Mesenchymal stem cell (in vitro differentiated cells and primary cell): Measurements from ENCODE around the gene GALNT2.
A peak's percentile ranks its signal among the peaks of the same experiment; 100 is the strongest.

ENCODE experiments used
- DNase-seq: peaks from one replicate; pipeline ENCODE4 v3.0.0-alpha.2; 2013
- H2AFZ ChIP-seq: one replicate; pipeline ENCODE4 v1.6.1; 2013; ENCODE audit warnings: low read depth, mild to moderate bottlenecking, control low read depth, inconsistent platforms, low read length, moderate library complexity
- H2AK5ac ChIP-seq: 2 replicates; pipeline ENCODE4 v1.6.1; 2013; ENCODE audit warnings: low read length, moderate library complexity, mild to moderate bottlenecking, inconsistent platforms; ENCODE audit not compliant: severe bottlenecking
- H2BK120ac ChIP-seq: one replicate; pipeline ENCODE4 v1.6.1; 2013; ENCODE audit warnings: low read depth, mild to moderate bottlenecking, inconsistent platforms, low read length, moderate library complexity
- H2BK12ac ChIP-seq, 2 experiments: one replicate each; pipeline ENCODE4 v1.6.1; 2013; ENCODE audit warnings: inconsistent platforms in 2 of 2, low read length in 2 of 2, mild to moderate bottlenecking in 2 of 2, moderate library complexity in 2 of 2, control low read depth in 1 of 2
- H2BK15ac ChIP-seq: one replicate; pipeline ENCODE4 v1.6.1; 2013; ENCODE audit warnings: mild to moderate bottlenecking, low read depth, inconsistent platforms; ENCODE audit not compliant: poor library complexity, severe bottlenecking
- H2BK5ac ChIP-seq: 2 replicates; pipeline ENCODE4 v1.6.1; 2013; ENCODE audit warnings: low read depth, mild to moderate bottlenecking, low read length, control low read depth, inconsistent platforms; ENCODE audit not compliant: poor library complexity, severe bottlenecking
- H3K14ac ChIP-seq, 2 experiments: one replicate each; pipeline ENCODE4 v1.6.1; 2013; ENCODE audit warnings: inconsistent platforms in 2 of 2, low read length in 2 of 2, control low read depth in 1 of 2, mild to moderate bottlenecking in 1 of 2, moderate library complexity in 1 of 2
- H3K18ac ChIP-seq, 2 experiments: one replicate each; pipeline ENCODE4 v1.6.1; 2013; ENCODE audit warnings: inconsistent platforms in 2 of 2, low read length in 2 of 2, control low read depth in 1 of 2, low read depth in 1 of 2, mild to moderate bottlenecking in 1 of 2
- H3K23ac ChIP-seq, 2 experiments: one replicate each; pipeline ENCODE4 v1.6.1; 2013; ENCODE audit warnings: inconsistent platforms in 2 of 2, low read length in 2 of 2, mild to moderate bottlenecking in 2 of 2, moderate library complexity in 2 of 2, control low read depth in 1 of 2
- H3K27ac ChIP-seq: 2 replicates; pipeline ENCODE4 v1.5.1; 2013; ENCODE audit warnings: mild to moderate bottlenecking, moderate library complexity, low read length, control low read depth, inconsistent platforms; ENCODE audit not compliant: poor library complexity, severe bottlenecking
- H3K27me3 ChIP-seq, 2 experiments: 2 replicates each; pipeline versions ENCODE4 v1.6.1 to v1.7.0; 2013; ENCODE audit warnings: low read length in 2 of 2, mild to moderate bottlenecking in 2 of 2, moderate library complexity in 2 of 2, control low read depth in 1 of 2, inconsistent platforms in 1 of 2; ENCODE audit not compliant: control insufficient read depth in 1 of 2, insufficient read depth in 1 of 2
- H3K36me3 ChIP-seq, 2 experiments: 2 replicates each; pipeline versions ENCODE4 v1.6.1 to v1.7.0; 2013; ENCODE audit warnings: low read length in 2 of 2, control low read depth in 1 of 2, inconsistent platforms in 1 of 2, low read depth in 1 of 2, mild to moderate bottlenecking in 1 of 2; ENCODE audit not compliant: insufficient read depth in 2 of 2, control insufficient read depth in 1 of 2
- H3K4ac ChIP-seq, 2 experiments: one replicate each; pipeline ENCODE4 v1.6.1; 2013; ENCODE audit warnings: inconsistent platforms in 2 of 2, low read length in 2 of 2, mild to moderate bottlenecking in 2 of 2, moderate library complexity in 2 of 2, control low read depth in 1 of 2, low read depth in 1 of 2
- H3K4me1 ChIP-seq: 2 replicates; pipeline ENCODE4 v1.6.1; 2013; ENCODE audit warnings: low read depth, low read length, control low read depth; ENCODE audit not compliant: control insufficient read depth, insufficient read depth
- H3K4me2 ChIP-seq: 2 replicates; pipeline ENCODE4 v1.6.1; 2013; ENCODE audit warnings: low read length, mild to moderate bottlenecking, inconsistent platforms; ENCODE audit not compliant: poor library complexity, severe bottlenecking
- H3K4me3 ChIP-seq, 2 experiments: 2 replicates each; pipeline versions ENCODE4 v1.5.1 to v1.7.0; 2013; ENCODE audit warnings: low read length in 2 of 2, mild to moderate bottlenecking in 2 of 2, control low read depth in 1 of 2, low read depth in 1 of 2; ENCODE audit not compliant: insufficient read depth in 1 of 2
- H3K79me1 ChIP-seq: replicated peaks from 2 replicates; pipeline ENCODE4 v1.6.1; 2013; ENCODE audit warnings: mild to moderate bottlenecking, control low read depth, low read length, inconsistent platforms; ENCODE audit not compliant: poor library complexity, severe bottlenecking
- H3K9ac ChIP-seq: 2 replicates; pipeline ENCODE4 v1.7.0; 2013; ENCODE audit warnings: mild to moderate bottlenecking, low read length, moderate library complexity
- H3K9me3 ChIP-seq: 2 replicates; pipeline ENCODE4 v1.7.0; 2013; ENCODE audit warnings: mild to moderate bottlenecking, low read length; ENCODE audit not compliant: control insufficient read depth
- H4K8ac ChIP-seq: one replicate; pipeline ENCODE4 v1.6.1; 2013; ENCODE audit warnings: inconsistent platforms, mild to moderate bottlenecking, low read length, moderate library complexity
- H4K91ac ChIP-seq: one replicate; pipeline ENCODE4 v1.6.1; 2013; ENCODE audit warnings: mild to moderate bottlenecking, low read length, inconsistent platforms
- WGBS: methylation state at CpG from one replicate; pipeline ENCODE4 v1.1.7; 2013; ENCODE audit warnings: mixed read lengths; 5-methylcytosine and 5-hydroxymethylcytosine counted together

GALNT2 gene

DNA sequence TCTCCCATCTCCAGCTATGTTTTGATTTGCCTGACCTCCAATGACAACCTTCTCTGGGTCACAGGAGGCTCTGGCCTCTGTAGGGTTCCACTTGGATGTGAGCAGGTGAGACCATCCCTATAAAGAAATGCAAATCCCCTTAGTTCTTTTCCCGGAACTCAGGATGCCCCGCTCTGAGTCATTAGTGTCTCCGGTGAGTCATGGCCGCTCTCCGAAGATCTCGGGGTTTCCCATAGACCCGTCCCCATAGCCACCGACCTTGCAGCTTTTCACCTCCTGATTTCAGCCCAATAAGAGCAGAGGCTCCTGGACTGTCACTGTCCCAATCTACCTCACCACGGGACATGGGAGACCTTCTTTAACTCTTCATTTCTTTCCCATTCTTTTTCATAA lies 260.9 kb downstream of the GALNT2 start:
- Histone ChIP-seq H4K91ac (no peak overlapping the region), H4K8ac (no peak overlapping the region), H2AK5ac (no peak overlapping the region), H3K4me1 (peaks cover 6% of the 10 kb centered on the region), H2BK15ac (no peak overlapping the region), H2AFZ (no peak overlapping the region), H3K9me3 (no peaks in the 10 kb centered on the region), H2BK5ac (no peak overlapping the region), H3K27me3 (peaks cover 0 to 16% of the 10 kb centered on the region in 2 experiments), H3K79me1 (no peaks in the 10 kb centered on the region), H3K4ac (no peak overlapping the region), H3K18ac (no peak overlapping the region), H3K14ac (no peak overlapping the region), H3K27ac (no peak overlapping the region), H3K23ac (no peak overlapping the region), H3K4me2 (no peak overlapping the region), H3K36me3 (no peaks in the 10 kb centered on the region), H3K4me3 (no peak overlapping the region), H2BK120ac (no peak overlapping the region), H2BK12ac (no peak overlapping the region), H3K9ac (no peak overlapping the region)
- 61% methylated on average over 9 of the region's 9 CpGs for WGBS
- DNase-seq = peak; percentile 42

DNA sequence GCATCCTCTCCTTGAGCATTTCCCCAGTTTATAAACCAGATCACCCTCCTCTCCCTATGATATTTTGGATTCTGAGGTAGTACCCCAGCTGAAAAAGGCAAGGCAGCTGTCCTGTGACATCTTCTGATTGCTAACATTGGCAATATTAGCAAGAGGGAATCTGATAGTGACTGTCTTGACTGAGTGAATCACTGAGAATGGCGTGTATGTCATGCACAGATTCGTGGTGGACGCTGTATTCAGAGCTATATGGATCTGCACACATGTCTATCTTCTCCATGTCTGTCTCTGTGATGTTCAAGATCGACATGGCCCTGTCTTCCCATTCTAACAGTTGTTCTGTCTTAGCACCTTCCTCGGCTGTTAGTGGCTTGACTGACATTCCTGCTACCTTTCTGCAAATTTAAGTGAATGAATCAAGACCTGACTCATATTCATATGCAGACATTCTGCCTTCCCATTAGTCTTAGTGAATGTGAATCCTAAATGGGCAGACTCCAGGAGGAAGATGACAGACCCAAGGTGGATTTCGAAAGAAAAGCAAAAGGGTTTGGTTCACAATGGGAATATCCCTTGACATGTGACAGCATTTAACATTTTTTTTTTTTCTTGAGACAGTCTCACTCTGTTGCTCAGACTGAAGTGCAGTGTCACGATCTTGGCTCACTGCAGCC lies 261.4 kb downstream of the GALNT2 start:
- Histone ChIP-seq H2BK120ac (no peak overlapping the region), H3K18ac (no peak overlapping the region), H3K9me3 (no peaks in the 10 kb centered on the region), H2AFZ (no peak overlapping the region), H3K4me2 (no peak overlapping the region), H4K91ac (no peak overlapping the region), H3K79me1 (no peaks in the 10 kb centered on the region), H4K8ac (no peak overlapping the region), H3K14ac (no peak overlapping the region), H2BK15ac (no peak overlapping the region), H2BK5ac (no peak overlapping the region), H3K27ac (no peak overlapping the region), H3K27me3 (peaks cover 0 to 16% of the 10 kb centered on the region in 2 experiments), H2AK5ac (no peak overlapping the region), H3K36me3 (no peaks in the 10 kb centered on the region), H3K23ac (no peak overlapping the region), H3K4me1 (peaks cover 6% of the 10 kb centered on the region), H3K4me3 (no peak overlapping the region), H2BK12ac (no peak overlapping the region), H3K9ac (no peak overlapping the region), H3K4ac (no peak overlapping the region)
- 79% methylated on average over 7 of the region's 7 CpGs for WGBS
- DNase-seq = peak; percentile 4

DNA sequence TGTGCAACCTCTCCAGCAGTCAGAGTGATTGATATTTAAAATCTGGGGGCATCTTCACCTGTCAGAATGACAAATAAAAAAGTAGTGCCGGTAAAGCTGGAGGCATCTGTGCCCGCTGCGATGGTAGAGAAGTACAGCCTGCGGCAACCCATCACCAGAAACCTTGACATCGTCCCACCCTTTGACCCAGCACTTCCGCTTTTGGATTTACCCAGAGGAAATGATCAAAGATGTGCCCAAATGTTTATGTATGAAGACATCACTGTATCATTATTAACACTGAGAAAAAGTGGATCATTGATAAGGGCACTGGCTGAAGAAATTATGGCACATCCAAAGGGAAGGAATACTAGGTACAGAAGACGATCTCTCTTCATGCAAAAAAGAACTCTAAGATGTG lies 263.1 kb downstream of the GALNT2 start:
- Histone ChIP-seq H2BK15ac (no peak overlapping the region), H3K4me3 (no peak overlapping the region), H4K8ac (no peak overlapping the region), H3K23ac (no peak overlapping the region), H3K4me2 (no peak overlapping the region), H2BK5ac (no peak overlapping the region), H3K27me3 (peaks cover 0 to 17% of the 10 kb centered on the region in 2 experiments), H3K36me3 (no peaks in the 10 kb centered on the region), H4K91ac (no peak overlapping the region), H3K9ac (no peak overlapping the region), H3K4me1 (peaks cover 6% of the 10 kb centered on the region), H3K9me3 (no peaks in the 10 kb centered on the region), H3K79me1 (no peaks in the 10 kb centered on the region), H2AK5ac (no peak overlapping the region), H2BK12ac (no peak overlapping the region), H3K27ac (no peak overlapping the region), H2BK120ac (no peak overlapping the region), H3K18ac (no peak overlapping the region), H2AFZ (no peak overlapping the region), H3K4ac (no peak overlapping the region), H3K14ac (no peak overlapping the region)
- WGBS = 98% methylated on average over 5 of the region's 7 CpGs
- DNase-seq = no peak
